Fibroblast of pulmonary artery (primary cell): ENCODE data around the gene PPM1B.
"Not testable (repeated sequence)": the region's sequence is repeated elsewhere in the genome, so short reads cannot be mapped to it uniquely, and the experiment has no call there.

Experiments used
- DNase-seq: peaks from one replicate; pipeline ENCODE4 v3.0.0-alpha.2; 2010; ENCODE audit warnings: low read depth
- H3K4me3 ChIP-seq: replicated peaks from 2 replicates; pipeline ENCODE4 v1.5.1; 2011; ENCODE audit warnings: low read depth, mild to moderate bottlenecking, control low read depth, low read length, moderate library complexity
- CTCF ChIP-seq: IDR thresholded peaks from 2 replicates; pipeline ENCODE4 v1.5.1; 2011; ENCODE audit warnings: mild to moderate bottlenecking, control low read depth, low read length, inconsistent platforms; ENCODE audit errors: missing control alignments

The PPM1B gene

GRCh38 chr2:44254023-44254422 is 85.3 kb downstream of the PPM1B start:
- no peak overlapping the region for H3K4me3 ChIP-seq
- DNase-seq = no peak
- no peak for TF ChIP-seq CTCF

- DNase-seq, H3K4me3 ChIP-seq: not testable (repeated sequence)
These were observed 87.0 kb downstream of the PPM1B start for GRCh38 chr2:44255704-44256103.

GRCh38 chr2:44257802-44258201 is 89.1 kb downstream of the PPM1B start:
- not testable (repeated sequence) for H3K4me3 ChIP-seq, DNase-seq

- no peak for TF ChIP-seq CTCF
- DNase-seq = no peak
- H3K4me3 ChIP-seq = no peak overlapping the region
These were observed 98.7 kb downstream of the PPM1B start for GRCh38 chr2:44267269-44267795.

- no peak overlapping the region for H3K4me3 ChIP-seq
- no peak for TF ChIP-seq CTCF
- DNase-seq = peak; percentile 45
These were observed 99.3 kb downstream of the PPM1B start for GRCh38 chr2:44267796-44268648.

- no peak for TF ChIP-seq CTCF
- no peak for DNase-seq
- H3K4me3 ChIP-seq = no peak overlapping the region
These were observed 101.2 kb downstream of the PPM1B start for GRCh38 chr2:44269831-44270230.

- no peak overlapping the region for H3K4me3 ChIP-seq
- TF ChIP-seq CTCF = no peak
- no peak for DNase-seq
These were observed 102.6 kb downstream of the PPM1B start for GRCh38 chr2:44271296-44271695.

GRCh38 chr2:44273076-44273475 is 104.4 kb downstream of the PPM1B start:
- DNase-seq = no peak
- no peak for TF ChIP-seq CTCF
- H3K4me3 ChIP-seq = no peak overlapping the region
